H9 (cell line): Measurements from ENCODE around the gene CYREN. TPM values are rescaled to one million over a fixed set of nuclear protein-coding genes. Genes with fewer than 3 reads are reported as not detected.

Source experiments
- DNase-seq: peaks from one replicate; pipeline ENCODE4 v3.0.0-alpha.2; 2017
- H2AFZ ChIP-seq: one replicate; pipeline ENCODE4 v1.6.1; 2013; ENCODE audit warnings: mild to moderate bottlenecking, low read length, control low read depth, moderate library complexity
- H2AK5ac ChIP-seq: 2 replicates; pipeline ENCODE4 v1.6.1; 2013; ENCODE audit warnings: low read length, control low read depth, mixed read lengths; ENCODE audit not compliant: insufficient read length
- H2BK120ac ChIP-seq: one replicate; pipeline ENCODE4 v1.6.1; 2013; ENCODE audit warnings: low read depth, mild to moderate bottlenecking, low read length, control low read depth, inconsistent platforms; ENCODE audit not compliant: poor library complexity, severe bottlenecking
- H2BK12ac ChIP-seq: 2 replicates; pipeline ENCODE4 v1.6.1; 2013; ENCODE audit warnings: low read length, control low read depth, mixed read lengths, low read depth; ENCODE audit not compliant: insufficient read length
- H2BK15ac ChIP-seq: 2 replicates; pipeline ENCODE4 v1.6.1; 2013; ENCODE audit warnings: low read depth, low read length, control low read depth
- H2BK20ac ChIP-seq: one replicate; pipeline ENCODE4 v1.6.1; 2013; ENCODE audit warnings: low read depth, mild to moderate bottlenecking, low read length, control low read depth, inconsistent platforms; ENCODE audit not compliant: poor library complexity, severe bottlenecking
- H2BK5ac ChIP-seq: 2 replicates; pipeline ENCODE4 v1.6.1; 2013; ENCODE audit warnings: low read length, control low read depth, mixed read lengths; ENCODE audit not compliant: insufficient read length
- H3K14ac ChIP-seq: 2 replicates; pipeline ENCODE4 v1.6.1; 2013; ENCODE audit warnings: low read length, control low read depth; ENCODE audit not compliant: insufficient read depth
- H3K18ac ChIP-seq: 2 replicates; pipeline ENCODE4 v1.6.1; 2013; ENCODE audit warnings: low read depth, mild to moderate bottlenecking, mixed read lengths, low read length, control low read depth; ENCODE audit not compliant: insufficient read length
- H3K23ac ChIP-seq: 2 replicates; pipeline ENCODE4 v1.6.1; 2013; ENCODE audit warnings: low read length, control low read depth, mixed read lengths, low read depth; ENCODE audit not compliant: insufficient read length
- H3K23me2 ChIP-seq: 2 replicates; pipeline ENCODE4 v1.6.1; 2013; ENCODE audit warnings: low read depth, mild to moderate bottlenecking, mixed read lengths, low read length, control low read depth; ENCODE audit not compliant: insufficient read length, poor library complexity, severe bottlenecking
- H3K27ac ChIP-seq: 2 replicates; pipeline ENCODE4 v1.5.1; 2013; ENCODE audit warnings: low read length, control low read depth, mixed read lengths, low read depth; ENCODE audit not compliant: insufficient read length
- H3K27me3 ChIP-seq: 2 replicates; pipeline ENCODE4 v1.6.1; 2013; ENCODE audit warnings: low read length, control low read depth, inconsistent platforms; ENCODE audit not compliant: insufficient read depth
- H3K4ac ChIP-seq: 2 replicates; pipeline ENCODE4 v1.6.1; 2013; ENCODE audit warnings: low read depth, mild to moderate bottlenecking, control low read depth, inconsistent platforms, low read length, moderate library complexity
- H3K4me1 ChIP-seq: 2 replicates; pipeline ENCODE4 v1.6.1; 2013; ENCODE audit warnings: low read length, control low read depth, inconsistent platforms; ENCODE audit not compliant: insufficient read depth
- H3K4me2 ChIP-seq: 2 replicates; pipeline ENCODE4 v1.6.1; 2013; ENCODE audit warnings: low read length, control low read depth, mixed read lengths; ENCODE audit not compliant: insufficient read length, insufficient read depth
- H3K56ac ChIP-seq: 2 replicates; pipeline ENCODE4 v1.6.1; 2013; ENCODE audit warnings: low read depth, mild to moderate bottlenecking, mixed read lengths, low read length, control low read depth; ENCODE audit not compliant: insufficient read length
- H3K79me1 ChIP-seq: 2 replicates; pipeline ENCODE4 v1.6.1; 2013; ENCODE audit warnings: low read depth, mild to moderate bottlenecking, moderate library complexity, low read length, control low read depth, inconsistent platforms; ENCODE audit not compliant: insufficient read depth, poor library complexity, severe bottlenecking
- H3K79me2 ChIP-seq: 2 replicates; pipeline ENCODE4 v1.6.1; 2013; ENCODE audit warnings: low read length, control low read depth, inconsistent platforms; ENCODE audit not compliant: insufficient read depth
- H3K9ac ChIP-seq: 2 replicates; pipeline ENCODE4 v1.6.1; 2013; ENCODE audit warnings: low read length, control low read depth, mixed read lengths; ENCODE audit not compliant: insufficient read length; ENCODE audit errors: extremely low read depth
- H3K9me3 ChIP-seq: one replicate; pipeline ENCODE4 v1.6.1; 2013; ENCODE audit warnings: low read depth, low read length, inconsistent platforms; ENCODE audit not compliant: control insufficient read depth
- H3T11ph ChIP-seq: one replicate; pipeline ENCODE4 v1.6.1; 2013; ENCODE audit warnings: mild to moderate bottlenecking, low read length, control low read depth, inconsistent platforms
- H4K20me1 ChIP-seq: one replicate; pipeline ENCODE4 v1.6.1; 2013; ENCODE audit not compliant: control insufficient read depth, insufficient read length, insufficient read depth
- H4K5ac ChIP-seq: 2 replicates; pipeline ENCODE4 v1.6.1; 2013; ENCODE audit warnings: low read depth, mild to moderate bottlenecking, mixed read lengths, low read length, control low read depth; ENCODE audit not compliant: insufficient read length
- H4K8ac ChIP-seq: replicated peaks from 2 replicates; pipeline ENCODE4 v1.6.1; 2013; ENCODE audit warnings: low read length, control low read depth, mixed read lengths, low read depth; ENCODE audit not compliant: insufficient read length
- H4K91ac ChIP-seq: 2 replicates; pipeline ENCODE4 v1.6.1; 2013; ENCODE audit warnings: low read depth, mild to moderate bottlenecking, moderate library complexity, mixed read lengths, low read length, control low read depth; ENCODE audit not compliant: insufficient read length
- H3K27ac Mint-ChIP-seq, 3 experiments: 2 replicates in 2 of 3; 3 replicates in 1 of 3; pipeline ENCODE4 v1.8.0; 2020 to 2021; ENCODE audit warnings: mixed read lengths in 3 of 3, mild to moderate bottlenecking in 1 of 3, moderate library complexity in 1 of 3
- H3K27me3 Mint-ChIP-seq: 2 replicates; pipeline ENCODE4 v1.8.0; 2021; ENCODE audit warnings: low read depth, mild to moderate bottlenecking, moderate library complexity, mixed read lengths
- H3K36me3 Mint-ChIP-seq, 3 experiments: 2 replicates in 2 of 3; 3 replicates in 1 of 3; pipeline ENCODE4 v1.8.0; 2020 to 2021; ENCODE audit warnings: low read depth in 3 of 3, mixed read lengths in 3 of 3; ENCODE audit not compliant: insufficient read depth in 1 of 3
- H3K4me1 Mint-ChIP-seq, 2 experiments: 2 replicates each; pipeline ENCODE4 v1.8.0; 2020; ENCODE audit warnings: mixed read lengths in 2 of 2
- H3K4me3 Mint-ChIP-seq, 2 experiments: 2 replicates in 1 of 2; 3 replicates in 1 of 2; pipeline ENCODE4 v1.8.0; 2020 to 2021; ENCODE audit warnings: mild to moderate bottlenecking in 2 of 2, mixed read lengths in 2 of 2, moderate library complexity in 1 of 2
- H3K9me3 Mint-ChIP-seq, 2 experiments: 2 replicates in 1 of 2; 3 replicates in 1 of 2; pipeline ENCODE4 v1.8.0; 2020; ENCODE audit warnings: mild to moderate bottlenecking in 2 of 2, mixed read lengths in 2 of 2, moderate library complexity in 1 of 2
- CTCF ChIP-seq: fragments of 200-600 bp; sonication (generic); conservative IDR thresholded peaks from 3 replicates; pipeline ENCODE4 v1.8.0; 2021; ENCODE audit warnings: antibody characterized with exemption, mild to moderate bottlenecking
- WGBS: extraction: QIAGEN DNeasy Blood & Tissue Kit; methylation state at CpG from one replicate; pipeline ENCODE4 v1.1.7; 2013; ENCODE audit warnings: missing lambda C conversion rate, low lambda C conversion rate, mixed read lengths; ENCODE audit not compliant: insufficient read length; ENCODE audit errors: extremely low coverage; 5-methylcytosine and 5-hydroxymethylcytosine counted together
- total RNA-seq: library from RNA; stranded (reverse); gene quantifications from 2 replicates; pipeline ENCODE4 v1.2.1, GENCODE V29; 2021

Gene CYREN
- total RNA-seq, 1 experiment from 2014 or later = 72.0 TPM

GRCh38 chr7:135154734-135155133 lies 15.8 kb downstream of the CYREN start:
- no peak for DNase-seq
- H3K27me3 Mint-ChIP-seq = peaks cover 5% of the 10 kb centered on the region

More at GRCh38 chr7:135154734-135155133, 15.8 kb downstream of the CYREN start:
- H2AFZ ChIP-seq = no peak overlapping the region
- no peaks in the 10 kb centered on the region for H3K9me3 ChIP-seq
- H4K20me1 ChIP-seq = no peaks in the 10 kb centered on the region
- no peak overlapping the region for H4K8ac ChIP-seq
- H2BK5ac ChIP-seq = no peak overlapping the region
- H3K56ac ChIP-seq = no peak overlapping the region
- H2BK12ac ChIP-seq = no peak overlapping the region
- Mint-ChIP-seq H3K4me1 (peaks cover 0 to 8% of the 10 kb centered on the region in 2 experiments; a peak in 2 of 4 replicates), H3K9me3 (peaks cover 32 to 40% of the 10 kb centered on the region in 2 experiments), H3K36me3 (peaks cover 16 to 50% (median 38%) of the 10 kb centered on the region in 3 experiments), H3K4me3 (no peak overlapping the region), H3K27ac (no peak overlapping the region)
- no peak overlapping the region for H2BK15ac ChIP-seq
- no peak overlapping the region for H3K23ac ChIP-seq
- H2AK5ac ChIP-seq = no peak overlapping the region
- H3K4me2 ChIP-seq = no peak overlapping the region
- no CpG with 5 or more reads among the region's 1 CpG for WGBS
- no peaks in the 10 kb centered on the region for H3K79me1 ChIP-seq
- H3K79me2 ChIP-seq = no peaks in the 10 kb centered on the region
- no peak overlapping the region for H4K91ac ChIP-seq
- H3K27ac ChIP-seq = no peak overlapping the region
- no peak overlapping the region for H2BK20ac ChIP-seq
- no peak for TF ChIP-seq CTCF
- H3K9ac ChIP-seq = no peak overlapping the region
- H2BK120ac ChIP-seq = no peak overlapping the region
- H3K18ac ChIP-seq = no peak overlapping the region
- H3K23me2 ChIP-seq = no peaks in the 10 kb centered on the region
- H3T11ph ChIP-seq = no peak overlapping the region
- no peaks in the 10 kb centered on the region for H3K4me1 ChIP-seq
- H4K5ac ChIP-seq = no peak overlapping the region
- no peaks in the 10 kb centered on the region for H3K27me3 ChIP-seq
- H3K4ac ChIP-seq = no peak overlapping the region
- no peak overlapping the region for H3K14ac ChIP-seq
